NK-92 (cell line): ENCODE measurements around the gene ARGLU1.

Experiments used
- DNase-seq: peaks from one replicate; lab custom pipeline; 2025; ENCODE audit not compliant: unreplicated experiment; lab: John Stamatoyannopoulos, UW

The ARGLU1 gene

GRCh38 chr13:106503730-106504453 is 64.0 kb downstream of the ARGLU1 start:
- no peak for DNase-seq

- no peak for DNase-seq
Observed at GRCh38 chr13:106503272-106503671, 64.7 kb downstream of the ARGLU1 start.

- no peak for DNase-seq
Observed at GRCh38 chr13:106500445-106500844, 67.5 kb downstream of the ARGLU1 start.

- DNase-seq, result no peak
Observed at GRCh38 chr13:106499896-106500295, 68.0 kb downstream of the ARGLU1 start.

- DNase-seq, result no peak
Observed at GRCh38 chr13:106499113-106499512, 68.8 kb downstream of the ARGLU1 start.

- no peak for DNase-seq
Observed at GRCh38 chr13:106498571-106498970, 69.4 kb downstream of the ARGLU1 start.

GRCh38 chr13:106498158-106498557 is 69.8 kb downstream of the ARGLU1 start:
- DNase-seq, result no peak

GRCh38 chr13:106497079-106497478 is 70.9 kb downstream of the ARGLU1 start:
- DNase-seq, result no peak

GRCh38 chr13:106496072-106496997 is 71.6 kb downstream of the ARGLU1 start:
- DNase-seq, result no peak

- no peak for DNase-seq
Observed at GRCh38 chr13:106494936-106495335, 73.0 kb downstream of the ARGLU1 start.

GRCh38 chr13:106494506-106494905 is 73.4 kb downstream of the ARGLU1 start:
- no peak for DNase-seq

- no peak for DNase-seq
Observed at GRCh38 chr13:106493533-106494220, 74.3 kb downstream of the ARGLU1 start.

GRCh38 chr13:106492588-106493475 is 75.1 kb downstream of the ARGLU1 start:
- DNase-seq, result no peak

GRCh38 chr13:106491928-106492587 is 75.9 kb downstream of the ARGLU1 start:
- DNase-seq, result no peak
